MM.1S (cell line): ENCODE measurements around the gene SUSD3.

Source experiments
- DNase-seq: peaks from one replicate; pipeline ENCODE4 v3.0.0-alpha.2; 2015
- H2AFZ ChIP-seq: fragments of 300-600 bp; sonication (generic); 2 replicates; pipeline ENCODE4 v1.6.0; 2016; ENCODE audit warnings: antibody characterized with exemption, low read length
- H3F3A ChIP-seq: fragments of 300-600 bp; sonication (generic); 2 replicates; pipeline ENCODE4 v1.6.1; 2016; ENCODE audit warnings: mild to moderate bottlenecking, antibody characterized with exemption, low read length, moderate library complexity, mixed read lengths; ENCODE audit not compliant: insufficient read depth
- H3K27ac ChIP-seq: fragments of 300-600 bp; sonication (generic); 2 replicates; pipeline ENCODE4 v1.5.1; 2016; ENCODE audit warnings: mild to moderate bottlenecking, low read length
- H3K27me3 ChIP-seq: fragments of 300-600 bp; sonication (generic); replicated peaks from 2 replicates; pipeline ENCODE4 v1.6.0; 2016; ENCODE audit warnings: low read length; ENCODE audit not compliant: insufficient read depth
- H3K36me3 ChIP-seq: fragments of 300-600 bp; sonication (generic); replicated peaks from 2 replicates; pipeline ENCODE4 v1.6.1; 2016; ENCODE audit warnings: mild to moderate bottlenecking, low read length, mixed read lengths; ENCODE audit not compliant: insufficient read depth
- H3K4me1 ChIP-seq: fragments of 300-600 bp; sonication (generic); 2 replicates; pipeline ENCODE4 v1.6.1; 2016; ENCODE audit warnings: low read length, mixed read lengths
- H3K4me2 ChIP-seq: fragments of 300-600 bp; sonication (generic); 2 replicates; pipeline ENCODE4 v1.6.0; 2016; ENCODE audit warnings: low read depth, low read length
- H3K4me3 ChIP-seq: fragments of 300-600 bp; sonication (generic); 2 replicates; pipeline ENCODE4 v1.5.1; 2016; ENCODE audit warnings: low read length, mixed read lengths
- H3K79me2 ChIP-seq: fragments of 300-600 bp; sonication (generic); 2 replicates; pipeline ENCODE4 v1.6.1; 2016; ENCODE audit warnings: mixed run types, low read length, mixed read lengths
- H3K9ac ChIP-seq: fragments of 300-600 bp; sonication (generic); 2 replicates; pipeline ENCODE4 v1.6.1; 2016; ENCODE audit warnings: low read length, mixed read lengths
- H3K9me2 ChIP-seq: fragments of 300-600 bp; sonication (generic); replicated peaks from 2 replicates; pipeline ENCODE4 v1.6.1; 2016; ENCODE audit warnings: mild to moderate bottlenecking, low read length, mixed read lengths; ENCODE audit not compliant: insufficient read depth
- H3K9me3 ChIP-seq: fragments of 300-600 bp; sonication (generic); replicated peaks from 2 replicates; pipeline ENCODE4 v1.6.1; 2016; ENCODE audit warnings: mild to moderate bottlenecking, low read length, mixed read lengths; ENCODE audit not compliant: insufficient read depth
- H4K20me1 ChIP-seq: fragments of 300-600 bp; sonication (generic); 2 replicates; pipeline ENCODE4 v1.6.1; 2016; ENCODE audit warnings: mild to moderate bottlenecking, low read length, moderate library complexity, mixed read lengths; ENCODE audit not compliant: insufficient read depth
- CTCF ChIP-seq: fragments of 300-600 bp; sonication (generic); IDR thresholded peaks from 2 replicates; pipeline ENCODE4 v1.5.1; 2016; ENCODE audit warnings: antibody characterized with exemption, low read length, mixed read lengths
- EZH2 ChIP-seq: fragments of 300-600 bp; sonication (generic); optimal IDR thresholded peaks from 2 replicates; pipeline ENCODE3; 2017; ENCODE audit warnings: low read depth, mild to moderate bottlenecking, antibody characterized with exemption, low read length, mixed read lengths
- EZH2phosphoT487 ChIP-seq: fragments of 300-600 bp; sonication (generic); IDR thresholded peaks from 2 replicates; pipeline ENCODE4 v1.6.1; 2018; ENCODE audit warnings: antibody characterized with exemption, low read length

SUSD3 gene

DNA sequence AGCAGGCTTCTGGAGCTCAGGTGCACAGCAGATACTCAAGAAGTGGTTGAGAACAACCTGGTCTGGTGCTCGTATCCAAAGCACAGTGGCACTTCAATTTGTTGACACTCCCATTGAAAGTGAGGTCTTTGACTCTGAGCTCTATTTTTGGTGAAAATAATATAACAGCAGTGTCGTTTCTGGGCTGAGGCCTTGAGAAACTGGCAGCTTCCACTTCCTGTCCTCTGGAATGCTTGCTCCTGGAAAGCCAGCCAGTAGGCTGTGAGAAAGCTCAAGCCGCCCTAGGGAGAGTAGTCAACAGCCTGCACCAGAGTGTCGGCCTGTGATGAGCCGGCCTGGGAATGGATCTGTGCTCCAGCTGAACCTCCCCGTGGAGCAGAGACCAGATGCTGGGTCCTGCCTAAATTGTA lies 6.8 kb upstream of the SUSD3 start:
- Histone ChIP-seq H3K4me1 (no peaks in the 10 kb centered on the region), H3K9me2 (no peaks in the 10 kb centered on the region), H3K27me3 (no peaks in the 10 kb centered on the region), H3K4me3 (no peak overlapping the region), H2AFZ (no peak overlapping the region), H3K79me2 (no peaks in the 10 kb centered on the region), H3K27ac (no peak overlapping the region), H3K9ac (no peak overlapping the region), H3K9me3 (no peaks in the 10 kb centered on the region), H3K36me3 (no peaks in the 10 kb centered on the region), H3K4me2 (no peak overlapping the region), H4K20me1 (no peaks in the 10 kb centered on the region), H3F3A (no peaks in the 10 kb centered on the region)
- DNase-seq, result no peak
- TF ChIP-seq EZH2, result no peak
- TF ChIP-seq CTCF, result no peak
- TF ChIP-seq EZH2phosphoT487, result no peak

GRCh38 chr9:93052791-93053540 lies 5.5 kb upstream of the SUSD3 start:
- Histone ChIP-seq H3K79me2 (no peaks in the 10 kb centered on the region), H3K36me3 (no peaks in the 10 kb centered on the region), H3K27ac (no peak overlapping the region), H3K4me2 (no peak overlapping the region), H3K27me3 (no peaks in the 10 kb centered on the region), H2AFZ (no peak overlapping the region), H3K4me3 (no peak overlapping the region), H3K9ac (no peak overlapping the region), H3K9me3 (no peaks in the 10 kb centered on the region), H4K20me1 (no peaks in the 10 kb centered on the region), H3K9me2 (no peaks in the 10 kb centered on the region), H3F3A (peaks cover 6% of the 10 kb centered on the region; the same call in 1 of the 2 replicates), H3K4me1 (no peaks in the 10 kb centered on the region)
- TF ChIP-seq EZH2 (no peak), EZH2phosphoT487 (no peak), CTCF (no peak)
- no peak for DNase-seq

GRCh38 chr9:93053781-93054331 lies 4.6 kb upstream of the SUSD3 start:
- no peak overlapping the region for H3K4me2 ChIP-seq
- H3K9me3 ChIP-seq, result no peaks in the 10 kb centered on the region
- H3K9me2 ChIP-seq, result no peaks in the 10 kb centered on the region
- no peaks in the 10 kb centered on the region for H3K4me1 ChIP-seq
- H3F3A ChIP-seq, result peaks cover 11% of the 10 kb centered on the region; the same call in 1 of the 2 replicates
- H3K27ac ChIP-seq, result no peak overlapping the region
- H3K27me3 ChIP-seq, result no peaks in the 10 kb centered on the region
- no peak for TF ChIP-seq EZH2
- no peak overlapping the region for H3K4me3 ChIP-seq
- H3K79me2 ChIP-seq, result no peaks in the 10 kb centered on the region
- DNase-seq, result no peak
- H3K36me3 ChIP-seq, result no peaks in the 10 kb centered on the region
- no peak overlapping the region for H3K9ac ChIP-seq
- no peak overlapping the region for H2AFZ ChIP-seq
- H4K20me1 ChIP-seq, result no peaks in the 10 kb centered on the region
